IMR-90 (cell line): ENCODE data around the gene CCT4.

ENCODE experiments used
- CEBPB ChIP-seq: IDR thresholded peaks from 2 replicates; pipeline ENCODE4 v1.6.1; 2012; ENCODE audit warnings: low read depth, low read length, improper control_type of control experiment
- FOS ChIP-seq: fragments of 150-350 bp; IDR thresholded peaks from 2 replicates; pipeline ENCODE4 v1.6.1; 2016; ENCODE audit warnings: low read depth, low read length
- MAFK ChIP-seq: IDR thresholded peaks from 2 replicates; pipeline ENCODE4 v1.6.1; 2012; ENCODE audit warnings: low read depth, low read length, improper control_type of control experiment
- MAZ ChIP-seq: IDR thresholded peaks from 2 replicates; pipeline ENCODE4 v1.6.1; 2012; ENCODE audit warnings: low read depth, mild to moderate bottlenecking, low read length, improper control_type of control experiment, moderate library complexity, borderline replicate concordance
- MXI1 ChIP-seq: IDR thresholded peaks from 2 replicates; pipeline ENCODE4 v1.6.1; 2012; ENCODE audit warnings: low read depth, mild to moderate bottlenecking, low read length, moderate library complexity, borderline replicate concordance
- POLR2A ChIP-seq: IDR thresholded peaks from 2 replicates; pipeline ENCODE4 v1.6.1; 2012; ENCODE audit warnings: mild to moderate bottlenecking, low read depth, low read length
- RAD21 ChIP-seq: IDR thresholded peaks from 2 replicates; pipeline ENCODE4 v1.6.1; 2012; ENCODE audit warnings: low read length, improper control_type of control experiment
- RCOR1 ChIP-seq: IDR thresholded peaks from 2 replicates; pipeline ENCODE4 v1.6.1; 2012; ENCODE audit warnings: mild to moderate bottlenecking, low read length, improper control_type of control experiment; ENCODE audit not compliant: insufficient replicate concordance
- RFX5 ChIP-seq: IDR thresholded peaks from 2 replicates; pipeline ENCODE4 v1.8.0; 2012; ENCODE audit warnings: low read depth, mild to moderate bottlenecking, low read length, moderate library complexity
- SMC3 ChIP-seq: fragments of 150-350 bp; IDR thresholded peaks from 2 replicates; pipeline ENCODE4 v1.6.1; 2016; ENCODE audit warnings: low read depth, mild to moderate bottlenecking, antibody characterized with exemption, low read length, moderate library complexity
- TF ChIP-seq, protein P1 (sequence below): conservative IDR thresholded peaks from 2 replicates; pipeline ENCODE4 v1.5.1; 2012; ENCODE audit warnings: mild to moderate bottlenecking, low read depth, low read length, improper control_type of control experiment
- TF ChIP-seq, protein P2 (sequence below): fragments of 150-350 bp; IDR thresholded peaks from 2 replicates; pipeline ENCODE4 v1.6.1; 2016; ENCODE audit warnings: low read depth, mild to moderate bottlenecking, low read length, moderate library complexity, borderline replicate concordance
- TF ChIP-seq, protein P3 (sequence below): fragments of 150-350 bp; IDR thresholded peaks from 2 replicates; pipeline ENCODE4 v1.6.1; 2017; ENCODE audit warnings: mild to moderate bottlenecking, antibody characterized with exemption, low read length, low read depth

DNA sequence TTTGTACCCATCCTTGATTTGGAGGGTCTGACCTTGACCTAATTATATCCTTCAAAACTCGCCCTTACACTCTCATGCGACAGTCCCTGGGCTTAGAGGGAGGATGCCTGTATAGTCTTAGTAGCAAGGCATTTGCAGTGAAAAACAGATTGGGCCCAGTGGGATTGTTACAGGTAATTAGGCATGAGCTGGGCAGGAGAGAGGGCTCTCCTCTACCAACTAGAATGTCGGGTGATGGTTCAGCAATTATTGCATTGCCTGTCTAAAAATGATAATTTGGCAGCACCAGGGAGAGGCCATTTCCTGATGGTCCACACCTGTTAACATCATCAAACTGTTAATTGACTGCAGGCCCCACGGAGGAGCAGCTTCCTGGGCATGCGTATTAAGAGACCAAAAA is 49.4 kb upstream of the CCT4 start:
- TF ChIP-seq, protein P1, sequence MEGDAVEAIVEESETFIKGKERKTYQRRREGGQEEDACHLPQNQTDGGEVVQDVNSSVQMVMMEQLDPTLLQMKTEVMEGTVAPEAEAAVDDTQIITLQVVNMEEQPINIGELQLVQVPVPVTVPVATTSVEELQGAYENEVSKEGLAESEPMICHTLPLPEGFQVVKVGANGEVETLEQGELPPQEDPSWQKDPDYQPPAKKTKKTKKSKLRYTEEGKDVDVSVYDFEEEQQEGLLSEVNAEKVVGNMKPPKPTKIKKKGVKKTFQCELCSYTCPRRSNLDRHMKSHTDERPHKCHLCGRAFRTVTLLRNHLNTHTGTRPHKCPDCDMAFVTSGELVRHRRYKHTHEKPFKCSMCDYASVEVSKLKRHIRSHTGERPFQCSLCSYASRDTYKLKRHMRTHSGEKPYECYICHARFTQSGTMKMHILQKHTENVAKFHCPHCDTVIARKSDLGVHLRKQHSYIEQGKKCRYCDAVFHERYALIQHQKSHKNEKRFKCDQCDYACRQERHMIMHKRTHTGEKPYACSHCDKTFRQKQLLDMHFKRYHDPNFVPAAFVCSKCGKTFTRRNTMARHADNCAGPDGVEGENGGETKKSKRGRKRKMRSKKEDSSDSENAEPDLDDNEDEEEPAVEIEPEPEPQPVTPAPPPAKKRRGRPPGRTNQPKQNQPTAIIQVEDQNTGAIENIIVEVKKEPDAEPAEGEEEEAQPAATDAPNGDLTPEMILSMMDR: no peak
- no peak for TF ChIP-seq POLR2A
- TF ChIP-seq RCOR1: no peak
- TF ChIP-seq, protein P2, sequence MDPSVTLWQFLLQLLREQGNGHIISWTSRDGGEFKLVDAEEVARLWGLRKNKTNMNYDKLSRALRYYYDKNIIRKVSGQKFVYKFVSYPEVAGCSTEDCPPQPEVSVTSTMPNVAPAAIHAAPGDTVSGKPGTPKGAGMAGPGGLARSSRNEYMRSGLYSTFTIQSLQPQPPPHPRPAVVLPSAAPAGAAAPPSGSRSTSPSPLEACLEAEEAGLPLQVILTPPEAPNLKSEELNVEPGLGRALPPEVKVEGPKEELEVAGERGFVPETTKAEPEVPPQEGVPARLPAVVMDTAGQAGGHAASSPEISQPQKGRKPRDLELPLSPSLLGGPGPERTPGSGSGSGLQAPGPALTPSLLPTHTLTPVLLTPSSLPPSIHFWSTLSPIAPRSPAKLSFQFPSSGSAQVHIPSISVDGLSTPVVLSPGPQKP: no peak
- no peak for TF ChIP-seq SMC3
- no peak for TF ChIP-seq MAZ
- no peak for TF ChIP-seq MAFK
- no peak for TF ChIP-seq FOS
- TF ChIP-seq, protein P3, sequence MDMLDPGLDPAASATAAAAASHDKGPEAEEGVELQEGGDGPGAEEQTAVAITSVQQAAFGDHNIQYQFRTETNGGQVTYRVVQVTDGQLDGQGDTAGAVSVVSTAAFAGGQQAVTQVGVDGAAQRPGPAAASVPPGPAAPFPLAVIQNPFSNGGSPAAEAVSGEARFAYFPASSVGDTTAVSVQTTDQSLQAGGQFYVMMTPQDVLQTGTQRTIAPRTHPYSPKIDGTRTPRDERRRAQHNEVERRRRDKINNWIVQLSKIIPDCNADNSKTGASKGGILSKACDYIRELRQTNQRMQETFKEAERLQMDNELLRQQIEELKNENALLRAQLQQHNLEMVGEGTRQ: no peak
- TF ChIP-seq CEBPB: no peak
- TF ChIP-seq MXI1: no peak
- no peak for TF ChIP-seq RAD21
- no peak for TF ChIP-seq RFX5
